Activated naive CD8-positive, alpha-beta T cell treated with anti-CD3 and anti-CD28 coated beads, Interleukin-2, amount 50 U/mL, for 24 hours (primary cell): ENCODE measurements around the gene GRIK3.

Source experiments
- ATAC-seq: fragments of 150-1000 bp; cut with Tn5 transposase; one replicate; pipeline ENCODE4 v1.10.0; 2021
- DNase-seq: peaks from one replicate; pipeline ENCODE4 v3.0.0; 2021
- H3K27ac Mint-ChIP-seq: one replicate; pipeline ENCODE4 v1.8.0; 2021; ENCODE audit warnings: mild to moderate bottlenecking, mixed read lengths
- H3K27me3 Mint-ChIP-seq: one replicate; pipeline ENCODE4 v1.8.0; 2021; ENCODE audit warnings: mixed read lengths
- H3K36me3 Mint-ChIP-seq: one replicate; pipeline ENCODE4 v1.8.0; 2021; ENCODE audit warnings: low read depth, mixed read lengths
- H3K4me1 Mint-ChIP-seq: one replicate; pipeline ENCODE4 v1.8.0; 2021; ENCODE audit warnings: mixed read lengths
- H3K4me3 Mint-ChIP-seq: one replicate; pipeline ENCODE4 v1.8.0; 2021; ENCODE audit warnings: mild to moderate bottlenecking, moderate library complexity, mixed read lengths
- H3K9me3 Mint-ChIP-seq: one replicate; pipeline ENCODE4 v1.8.0; 2021; ENCODE audit warnings: mixed read lengths

GRIK3 gene

DNA sequence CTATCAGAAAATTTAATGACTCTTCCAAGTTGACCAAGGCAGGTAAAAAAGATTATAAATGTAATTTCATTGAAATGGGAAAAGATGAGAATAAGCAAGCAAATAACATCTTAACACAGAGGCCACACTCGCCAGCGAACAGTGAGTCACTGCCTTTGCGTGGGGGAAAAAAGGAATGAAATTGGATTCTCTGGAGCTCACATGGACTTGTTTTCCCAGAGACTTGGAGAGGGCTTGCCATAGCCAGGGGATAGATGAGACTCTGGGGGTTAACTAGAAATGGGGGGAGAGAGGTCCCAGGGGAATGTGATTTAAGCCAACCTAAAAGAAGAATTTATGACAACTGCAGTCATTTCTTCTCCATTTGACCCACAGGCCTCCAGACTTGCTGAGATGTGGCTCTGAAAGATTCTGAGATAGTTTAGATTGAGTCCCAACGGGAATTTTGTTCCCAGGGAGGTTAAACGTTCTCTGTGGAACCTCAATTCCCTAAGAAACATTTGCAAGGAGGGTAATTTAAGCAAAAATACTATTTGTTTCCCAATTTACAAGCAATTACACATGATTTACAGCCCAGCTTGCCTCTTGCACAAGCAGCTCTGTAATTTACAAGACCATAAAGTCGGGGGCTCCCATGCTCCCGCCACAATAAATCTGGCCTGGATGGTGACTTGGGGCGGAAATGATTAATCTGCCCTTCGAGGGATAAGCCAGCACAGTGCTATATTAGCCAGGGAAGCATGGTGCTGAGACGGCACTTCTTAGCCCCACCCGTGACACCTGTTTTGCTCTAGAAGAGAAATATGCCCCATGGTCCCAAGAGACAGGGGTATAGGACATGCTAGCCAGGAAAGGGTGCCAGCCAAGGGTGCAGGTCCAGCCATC lies 68.8 kb downstream of the GRIK3 start:
- no peak overlapping the region for H3K4me3 Mint-ChIP-seq
- H3K4me1 Mint-ChIP-seq = no peaks in the 10 kb centered on the region
- peaks cover 6% of the 10 kb centered on the region for H3K27me3 Mint-ChIP-seq
- H3K36me3 Mint-ChIP-seq = no peaks in the 10 kb centered on the region
- ATAC-seq (no peak), DNase-seq (no peak)
- no peak overlapping the region for H3K27ac Mint-ChIP-seq
- H3K9me3 Mint-ChIP-seq = no peaks in the 10 kb centered on the region

DNA sequence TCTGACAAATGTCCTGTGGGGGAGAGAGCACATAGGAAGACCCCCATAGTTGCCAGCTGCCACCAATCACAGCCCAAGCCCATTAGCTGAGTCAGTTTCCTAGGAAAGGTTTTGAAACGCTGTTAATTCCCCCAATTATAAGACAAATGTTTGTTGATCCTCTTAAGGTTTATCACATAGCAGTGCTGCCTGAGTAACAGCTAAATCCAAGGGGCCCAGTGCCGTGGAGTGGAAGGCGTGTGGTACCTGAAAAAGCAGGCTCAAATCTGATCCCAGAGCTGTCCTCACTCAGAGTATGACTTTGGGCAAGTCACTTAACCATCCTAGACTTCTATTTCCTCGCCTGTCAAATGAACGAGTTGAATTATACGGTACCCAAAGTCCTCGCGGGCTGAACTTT lies 69.5 kb downstream of the GRIK3 start:
- H3K4me1 Mint-ChIP-seq = no peaks in the 10 kb centered on the region
- no peaks in the 10 kb centered on the region for H3K36me3 Mint-ChIP-seq
- no peak for ATAC-seq
- H3K9me3 Mint-ChIP-seq = no peaks in the 10 kb centered on the region
- peaks cover 6% of the 10 kb centered on the region for H3K27me3 Mint-ChIP-seq
- no peak overlapping the region for H3K27ac Mint-ChIP-seq
- no peak overlapping the region for H3K4me3 Mint-ChIP-seq
- DNase-seq = no peak

DNA sequence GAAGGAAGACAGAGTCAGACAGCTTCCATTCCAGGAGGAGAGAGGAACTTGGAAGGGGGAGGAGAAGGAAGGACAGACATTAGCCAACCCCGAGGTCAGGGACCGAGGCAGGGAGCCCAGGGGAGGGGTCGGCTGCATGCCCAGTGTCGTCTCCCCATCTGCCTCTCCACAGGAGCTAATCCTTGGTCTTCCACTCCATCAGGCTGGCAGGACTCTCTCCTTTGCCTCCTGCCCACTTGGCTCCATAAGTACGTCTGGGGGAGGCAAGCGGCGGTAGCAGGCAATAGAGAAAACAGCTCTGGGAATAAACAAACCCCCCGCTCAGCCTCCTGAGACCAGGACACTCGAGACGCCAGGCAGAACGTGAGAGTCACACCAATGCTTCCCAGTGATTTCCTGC lies 71.3 kb downstream of the GRIK3 start:
- no peak for DNase-seq
- H3K9me3 Mint-ChIP-seq = no peaks in the 10 kb centered on the region
- no peak overlapping the region for H3K27ac Mint-ChIP-seq
- no peak overlapping the region for H3K4me3 Mint-ChIP-seq
- no peak for ATAC-seq
- H3K36me3 Mint-ChIP-seq = no peaks in the 10 kb centered on the region
- no peaks in the 10 kb centered on the region for H3K4me1 Mint-ChIP-seq
- peaks cover 2% of the 10 kb centered on the region for H3K27me3 Mint-ChIP-seq

DNA sequence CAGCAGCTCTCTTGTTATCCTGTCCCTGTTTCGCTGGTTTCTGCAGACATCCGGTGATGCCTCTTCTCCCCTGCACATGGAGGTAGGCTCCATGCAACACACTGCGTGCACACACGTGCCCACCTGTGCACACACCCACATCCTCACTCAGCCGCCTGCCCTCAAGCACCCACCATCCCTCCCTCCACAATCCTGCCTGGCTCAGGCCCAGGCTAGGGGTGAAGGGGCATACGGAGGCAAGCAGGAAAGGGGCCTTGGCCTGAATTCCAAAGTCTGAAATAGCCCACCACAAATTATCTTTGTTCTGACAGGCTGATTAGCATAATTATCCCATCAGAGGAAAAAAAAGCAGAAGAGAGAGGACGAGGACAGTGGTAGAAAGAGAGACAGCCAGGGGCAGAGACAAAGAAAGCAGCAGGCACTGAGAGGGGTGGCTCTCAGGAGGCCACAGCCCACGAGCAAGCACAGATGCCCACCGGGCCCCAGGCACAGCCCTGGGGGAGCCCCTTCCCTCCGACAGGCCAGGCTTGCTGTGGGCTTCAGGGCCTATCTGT lies 73.2 kb downstream of the GRIK3 start:
- Mint-ChIP-seq H3K4me3 (no peak overlapping the region), H3K36me3 (no peaks in the 10 kb centered on the region), H3K27ac (no peak overlapping the region), H3K9me3 (no peaks in the 10 kb centered on the region), H3K27me3 (peaks cover 2% of the 10 kb centered on the region), H3K4me1 (no peaks in the 10 kb centered on the region)
- ATAC-seq = no peak
- DNase-seq = no peak

DNA sequence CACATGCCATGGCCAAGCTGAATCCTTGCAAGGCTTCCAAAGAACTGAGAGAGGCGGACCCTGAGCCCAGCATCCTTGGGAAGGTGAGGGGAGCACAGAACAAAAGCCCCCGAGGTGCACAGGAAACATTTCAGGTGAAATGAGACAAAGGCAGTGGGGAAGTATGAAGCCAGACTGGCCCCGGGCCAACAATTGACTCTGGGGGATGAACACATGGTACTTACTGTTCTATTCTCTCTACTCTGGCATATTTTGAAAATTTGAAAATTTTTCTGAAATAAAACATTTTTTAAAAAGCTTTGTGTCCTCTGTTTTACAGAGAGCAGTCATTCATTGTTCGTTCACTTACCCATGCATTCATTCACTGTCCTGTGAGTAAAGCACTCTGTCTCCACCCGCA lies 77.7 kb downstream of the GRIK3 start:
- H3K36me3 Mint-ChIP-seq = no peaks in the 10 kb centered on the region
- H3K4me1 Mint-ChIP-seq = no peaks in the 10 kb centered on the region
- DNase-seq = no peak
- no peak overlapping the region for H3K27ac Mint-ChIP-seq
- H3K4me3 Mint-ChIP-seq = no peak overlapping the region
- H3K27me3 Mint-ChIP-seq = no peaks in the 10 kb centered on the region
- ATAC-seq = no peak
- H3K9me3 Mint-ChIP-seq = no peaks in the 10 kb centered on the region

DNA sequence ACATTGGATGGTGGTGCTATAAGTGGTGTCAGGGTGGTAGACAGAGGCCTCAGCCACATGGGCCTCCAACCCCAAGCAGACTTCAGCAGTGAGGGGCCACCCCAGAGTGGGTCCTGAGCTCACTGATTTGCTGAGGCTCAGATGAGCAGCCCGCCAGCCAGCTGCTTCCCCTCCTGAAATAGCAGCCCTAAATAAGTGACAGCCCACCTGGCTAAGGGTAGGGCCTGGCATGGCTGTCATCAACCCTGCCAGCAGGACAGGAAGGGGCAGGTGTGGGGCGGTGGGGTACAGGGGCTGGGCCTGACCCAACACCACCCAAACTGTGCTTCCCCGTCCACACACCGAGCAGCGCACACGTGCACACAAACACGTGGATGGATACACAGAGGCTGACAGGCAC lies 79.3 kb downstream of the GRIK3 start:
- DNase-seq (no peak), ATAC-seq (no peak)
- peaks cover under 1% of the 10 kb centered on the region for H3K27me3 Mint-ChIP-seq
- H3K4me1 Mint-ChIP-seq = no peaks in the 10 kb centered on the region
- H3K36me3 Mint-ChIP-seq = no peaks in the 10 kb centered on the region
- no peak overlapping the region for H3K4me3 Mint-ChIP-seq
- H3K27ac Mint-ChIP-seq = no peak overlapping the region
- H3K9me3 Mint-ChIP-seq = no peaks in the 10 kb centered on the region

DNA sequence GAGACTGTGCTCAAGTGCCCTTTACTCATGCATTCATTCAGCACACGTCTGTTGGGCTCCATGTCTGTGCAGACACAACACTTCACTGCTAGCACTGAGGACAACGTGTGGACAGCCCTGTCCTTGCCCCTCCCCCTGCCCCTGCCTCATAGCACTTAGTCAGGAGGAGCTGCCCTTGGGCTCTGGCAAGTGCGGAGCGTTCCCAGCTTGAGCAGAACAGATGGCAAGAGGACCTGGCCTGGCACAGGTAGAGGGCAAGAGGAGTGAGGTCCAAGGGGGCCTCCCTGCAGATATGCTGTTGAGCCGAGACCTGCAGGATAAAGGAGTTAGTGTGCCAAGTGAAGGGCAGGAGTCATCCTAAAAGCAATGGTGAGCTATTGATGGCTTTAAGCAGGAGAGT lies 81.3 kb downstream of the GRIK3 start:
- H3K36me3 Mint-ChIP-seq = no peaks in the 10 kb centered on the region
- no peak overlapping the region for H3K27ac Mint-ChIP-seq
- ATAC-seq = no peak
- H3K9me3 Mint-ChIP-seq = no peaks in the 10 kb centered on the region
- peaks cover 3% of the 10 kb centered on the region for H3K27me3 Mint-ChIP-seq
- H3K4me1 Mint-ChIP-seq = no peaks in the 10 kb centered on the region
- DNase-seq = no peak
- no peak overlapping the region for H3K4me3 Mint-ChIP-seq

DNA sequence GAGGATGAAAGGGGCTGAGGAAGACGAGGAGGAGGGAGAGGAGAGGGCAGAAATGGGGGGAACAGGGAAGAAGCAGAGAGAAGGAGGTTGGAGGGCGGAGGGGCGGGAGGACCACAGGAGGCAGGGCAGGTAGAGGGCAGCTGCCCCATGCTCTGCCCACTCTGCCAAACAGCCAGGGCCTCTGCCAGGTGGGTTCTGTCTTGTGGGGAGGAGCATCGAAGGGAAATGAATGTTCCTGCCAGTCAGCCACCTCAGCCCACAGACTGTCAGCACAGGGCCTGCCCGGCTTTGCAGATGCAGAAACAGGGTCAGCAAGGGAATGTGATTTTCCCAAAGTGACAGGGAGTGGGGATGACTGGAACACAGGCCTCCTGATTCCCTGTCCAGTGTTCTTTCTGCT lies 82.6 kb downstream of the GRIK3 start:
- Mint-ChIP-seq H3K9me3 (no peaks in the 10 kb centered on the region), H3K27me3 (peaks cover 4% of the 10 kb centered on the region), H3K27ac (no peak overlapping the region), H3K36me3 (no peaks in the 10 kb centered on the region), H3K4me3 (no peak overlapping the region), H3K4me1 (no peaks in the 10 kb centered on the region)
- no peak for DNase-seq
- no peak for ATAC-seq

DNA sequence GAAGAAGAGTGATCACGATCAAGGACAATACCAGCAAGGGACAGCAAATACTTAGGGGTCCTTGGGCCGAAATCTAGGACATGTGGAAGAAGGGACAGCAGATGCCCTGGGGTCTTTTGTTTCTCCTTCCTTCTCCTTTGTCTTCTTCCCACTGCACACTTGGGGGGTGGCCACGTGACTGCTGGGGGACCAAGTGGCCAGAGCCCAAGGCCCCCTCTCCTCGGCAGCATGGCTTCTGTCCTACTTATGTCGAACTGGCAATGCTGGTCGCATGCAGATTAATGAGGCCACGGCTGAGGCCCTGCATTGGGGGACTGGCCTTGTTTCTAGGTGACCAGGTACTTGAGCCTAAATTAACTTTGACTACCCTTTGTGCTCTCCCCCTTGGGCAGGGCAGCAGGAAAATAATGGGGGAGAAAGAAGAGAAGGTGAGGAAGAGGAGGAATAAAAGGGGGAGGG lies 83.0 kb downstream of the GRIK3 start:
- no peak for ATAC-seq
- Mint-ChIP-seq H3K9me3 (no peaks in the 10 kb centered on the region), H3K4me1 (no peaks in the 10 kb centered on the region)

DNA sequence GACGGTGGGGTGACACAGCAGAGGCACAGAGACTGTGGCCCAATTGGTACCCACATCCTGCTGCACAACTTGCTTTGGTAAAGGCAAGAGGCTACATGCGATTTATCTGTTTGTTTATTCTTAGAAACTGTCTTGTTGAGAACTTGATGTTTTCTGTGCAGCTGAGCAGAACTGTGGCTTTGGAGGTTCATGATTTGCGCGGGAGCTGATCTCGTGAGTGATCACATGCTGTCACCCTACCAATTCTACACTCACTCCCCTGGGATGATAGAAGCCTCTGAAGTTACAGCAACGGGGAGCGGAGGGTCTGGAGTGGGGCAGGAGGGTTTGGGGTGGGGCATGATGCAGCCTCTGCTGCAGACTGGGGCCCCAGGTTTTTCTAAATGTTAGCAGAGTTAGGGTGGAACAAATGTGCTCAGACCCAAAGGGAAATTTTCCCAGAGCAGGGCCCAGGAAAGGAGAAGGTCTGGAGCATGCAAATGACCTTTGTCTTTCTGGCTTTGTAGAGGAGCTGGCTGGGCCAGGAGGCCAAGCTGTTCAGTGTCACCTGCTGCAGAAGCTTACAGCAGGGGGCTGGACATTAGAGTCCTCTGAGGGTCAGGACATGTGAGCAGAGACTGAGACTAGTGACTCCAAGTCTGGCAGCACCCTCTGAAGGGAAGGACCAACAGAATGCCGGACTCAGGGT lies 83.6 kb downstream of the GRIK3 start:
- DNase-seq (no peak), ATAC-seq (no peak)
- no peaks in the 10 kb centered on the region for H3K4me1 Mint-ChIP-seq
- H3K27me3 Mint-ChIP-seq = peaks cover 4% of the 10 kb centered on the region
- no peaks in the 10 kb centered on the region for H3K36me3 Mint-ChIP-seq
- H3K27ac Mint-ChIP-seq = no peak overlapping the region
- no peaks in the 10 kb centered on the region for H3K9me3 Mint-ChIP-seq
- H3K4me3 Mint-ChIP-seq = no peak overlapping the region

More for the DNA sequence above, 83.0 kb downstream of the GRIK3 start:
- no peak for DNase-seq
- Mint-ChIP-seq H3K4me3 (no peak overlapping the region), H3K27ac (no peak overlapping the region), H3K27me3 (peaks cover 4% of the 10 kb centered on the region), H3K36me3 (no peaks in the 10 kb centered on the region)

DNA sequence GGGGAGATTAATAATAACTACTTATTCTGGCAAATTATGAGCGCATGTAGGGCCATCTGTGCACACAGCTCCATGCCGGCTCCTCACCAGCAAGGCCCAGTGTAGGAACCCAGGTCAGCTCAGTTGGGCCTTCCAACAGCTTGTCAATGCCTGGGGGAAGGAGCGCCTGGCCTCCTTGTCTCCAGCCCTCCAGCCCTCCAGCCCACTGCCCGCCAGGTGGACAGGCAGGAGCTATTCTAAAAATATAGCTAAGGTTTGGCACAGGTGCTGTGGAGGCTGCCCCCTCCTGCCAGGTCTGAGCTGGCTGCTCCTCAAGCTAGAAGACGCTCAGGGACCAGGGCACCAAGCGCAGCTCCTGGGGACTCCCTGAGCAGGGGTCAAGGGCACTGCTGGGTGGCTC lies 85.7 kb downstream of the GRIK3 start:
- ATAC-seq (no peak), DNase-seq (no peak)
- no peaks in the 10 kb centered on the region for H3K36me3 Mint-ChIP-seq
- H3K27me3 Mint-ChIP-seq = peaks cover 4% of the 10 kb centered on the region
- no peaks in the 10 kb centered on the region for H3K4me1 Mint-ChIP-seq
- H3K4me3 Mint-ChIP-seq = no peak overlapping the region
- no peak overlapping the region for H3K27ac Mint-ChIP-seq
- H3K9me3 Mint-ChIP-seq = no peaks in the 10 kb centered on the region

DNA sequence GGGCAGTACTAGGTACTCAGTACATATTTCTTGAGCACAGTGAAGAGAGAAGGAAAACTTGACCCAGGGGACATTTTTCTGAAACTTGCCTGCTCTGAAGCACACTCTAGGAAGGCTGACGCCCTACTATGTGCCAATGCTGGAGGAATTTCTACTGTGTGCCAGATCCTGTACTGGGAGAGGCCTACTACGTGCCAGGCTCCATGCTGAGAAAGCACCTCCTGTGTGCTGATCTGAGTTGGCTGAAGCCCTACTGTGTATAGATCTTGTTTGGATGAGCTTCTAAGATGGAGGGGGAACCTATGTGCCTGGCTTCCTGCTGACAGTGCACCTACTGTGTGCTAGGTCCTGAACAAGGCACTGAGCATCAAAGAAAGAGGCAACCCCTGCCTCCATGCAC lies 86.2 kb downstream of the GRIK3 start:
- Mint-ChIP-seq H3K9me3 (no peaks in the 10 kb centered on the region), H3K4me1 (no peaks in the 10 kb centered on the region), H3K4me3 (no peak overlapping the region), H3K36me3 (no peaks in the 10 kb centered on the region), H3K27ac (no peak overlapping the region), H3K27me3 (peaks cover 4% of the 10 kb centered on the region)
- DNase-seq (no peak), ATAC-seq (no peak)

DNA sequence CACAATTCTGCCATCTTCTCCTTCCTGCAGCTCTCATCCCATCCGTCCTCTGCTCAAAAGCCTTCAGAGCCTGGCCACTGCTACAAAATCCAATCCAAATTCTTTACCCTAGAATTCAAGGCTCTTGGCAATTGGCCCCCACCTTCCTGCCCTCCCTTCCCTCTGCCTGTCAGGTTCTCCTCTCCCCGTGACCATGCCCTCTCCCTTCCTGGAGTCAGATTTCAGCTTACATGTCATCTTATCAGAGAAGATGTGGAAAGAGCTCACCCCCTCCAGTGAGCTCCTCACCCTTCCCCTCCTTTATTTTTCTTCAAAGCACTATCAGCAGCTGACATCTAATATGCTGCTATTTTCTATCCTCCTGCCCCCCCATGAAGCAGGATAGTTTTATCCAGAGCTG lies 86.9 kb downstream of the GRIK3 start:
- H3K9me3 Mint-ChIP-seq = no peaks in the 10 kb centered on the region
- H3K36me3 Mint-ChIP-seq = no peaks in the 10 kb centered on the region
- H3K27ac Mint-ChIP-seq = no peak overlapping the region
- DNase-seq (no peak), ATAC-seq (no peak)
- H3K27me3 Mint-ChIP-seq = peaks cover 4% of the 10 kb centered on the region
- H3K4me1 Mint-ChIP-seq = no peaks in the 10 kb centered on the region
- H3K4me3 Mint-ChIP-seq = no peak overlapping the region

DNA sequence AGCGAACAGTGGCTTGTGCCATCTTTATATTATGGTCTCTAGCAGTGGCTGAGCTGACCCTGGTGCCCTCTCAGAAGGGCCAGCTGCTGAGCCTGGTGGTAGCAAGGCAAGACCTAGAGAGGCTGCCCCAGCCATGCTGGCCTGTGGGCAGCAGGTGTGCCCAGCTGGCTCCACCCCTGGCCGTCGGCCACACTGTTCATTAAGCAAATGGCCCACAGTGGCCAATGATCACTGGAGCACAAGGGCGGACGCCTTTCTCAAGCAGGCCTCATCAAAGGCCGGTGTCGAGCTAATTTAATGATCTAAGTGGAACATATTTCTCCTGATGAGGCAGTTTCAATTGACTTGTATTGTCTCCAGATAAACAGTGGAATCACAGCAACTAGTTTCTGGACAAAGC lies 89.4 kb downstream of the GRIK3 start:
- no peaks in the 10 kb centered on the region for H3K4me1 Mint-ChIP-seq
- no peak for DNase-seq
- no peak for ATAC-seq
- no peak overlapping the region for H3K27ac Mint-ChIP-seq
- peaks cover 7% of the 10 kb centered on the region for H3K27me3 Mint-ChIP-seq
- H3K9me3 Mint-ChIP-seq = no peaks in the 10 kb centered on the region
- H3K4me3 Mint-ChIP-seq = no peak overlapping the region
- no peaks in the 10 kb centered on the region for H3K36me3 Mint-ChIP-seq

DNA sequence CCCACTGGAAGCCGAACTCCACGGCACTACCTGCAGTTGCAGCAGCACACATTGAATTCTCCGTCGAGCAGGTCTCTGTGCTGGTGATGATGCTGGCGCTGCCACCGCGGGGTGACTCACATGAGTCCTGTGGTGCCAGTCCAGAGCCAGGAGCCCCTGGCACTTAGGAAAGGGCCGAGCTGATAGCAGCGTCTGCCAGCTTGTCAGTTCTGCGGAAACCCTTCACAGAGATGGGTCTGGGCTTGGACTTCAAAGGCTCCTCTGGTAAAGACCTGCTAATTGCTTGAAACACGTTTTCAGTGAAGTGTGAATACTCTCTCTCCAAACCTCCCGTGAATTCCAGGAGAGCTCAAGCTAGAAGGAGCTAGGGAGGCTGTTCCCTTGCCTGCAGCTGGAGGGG lies 92.2 kb downstream of the GRIK3 start:
- Mint-ChIP-seq H3K9me3 (no peaks in the 10 kb centered on the region), H3K27me3 (peaks cover 4% of the 10 kb centered on the region), H3K36me3 (no peaks in the 10 kb centered on the region), H3K4me1 (no peaks in the 10 kb centered on the region), H3K27ac (no peak overlapping the region), H3K4me3 (no peak overlapping the region)
- DNase-seq (no peak), ATAC-seq (no peak)
